Liver (tissue), 3 donors: Measurements from ENCODE around the gene IDH3B.

Experiments
- CTCF ChIP-seq: fragments of 150-350 bp; IDR thresholded peaks from 2 replicates; pipeline ENCODE4 v1.5.1; 2017; ENCODE audit warnings: improper control_type of control experiment, low read depth, low read length; ENCODE audit not compliant: missing input control
- EGR1 ChIP-seq, 2 donors: IDR thresholded peaks; 2 replicates each; pipeline ENCODE4 v1.6.1; 2016 to 2018; ENCODE audit warnings: antibody characterized with exemption in 2 of 2, low read depth in 2 of 2
- FOXA1 ChIP-seq: IDR thresholded peaks from 2 replicates; pipeline ENCODE4 v1.6.1; 2016; ENCODE audit warnings: antibody characterized with exemption
- GABPA ChIP-seq, 2 donors: IDR thresholded peaks in 1 of 2; conservative IDR thresholded peaks in 1 of 2; 2 replicates each; pipeline ENCODE4 v1.6.1; 2016; ENCODE audit warnings: antibody characterized with exemption in 2 of 2, mild to moderate bottlenecking in 1 of 2, moderate library complexity in 1 of 2
- MAX ChIP-seq: IDR thresholded peaks from 2 replicates; pipeline ENCODE4 v1.6.1; 2016; ENCODE audit warnings: antibody characterized with exemption
- RAD21 ChIP-seq, 2 donors: IDR thresholded peaks; 2 replicates each; pipeline ENCODE4 v1.6.1; 2016; ENCODE audit warnings: antibody characterized with exemption in 2 of 2, mild to moderate bottlenecking in 2 of 2
- SP1 ChIP-seq: IDR thresholded peaks from 2 replicates; pipeline ENCODE4 v1.6.1; 2018; ENCODE audit warnings: antibody characterized with exemption, mild to moderate bottlenecking
- TAF1 ChIP-seq: conservative IDR thresholded peaks from 2 replicates; pipeline ENCODE4 v1.6.1; 2016; ENCODE audit warnings: antibody characterized with exemption, mild to moderate bottlenecking
- YY1 ChIP-seq: IDR thresholded peaks from 2 replicates; pipeline ENCODE4 v1.6.1; 2016; ENCODE audit warnings: antibody characterized with exemption, mild to moderate bottlenecking
- donor health status: healthy.
- donor health status: healthy.

- TF ChIP-seq FOXA1 (no peak), CTCF (no peak), YY1 (no peak), MAX (no peak), TAF1 (no peak), EGR1 (IDR thresholded peaks at IDR 0.05; ENCODE audit: low read depth in 2 of 2) (no peak), RAD21 (IDR thresholded peaks at IDR 0.05) (no peak), GABPA (IDR thresholded peaks at IDR 0.05 in 1 of 2, conservative IDR thresholded peaks at IDR 0.05 in 1 of 2) (no peak), SP1 (no peak)
Observed at GRCh38 chr20:2618815-2619214, 45.2 kb downstream of the IDH3B start.
